ENCODE data around the gene NUDT8. TPM values are rescaled to one million over a fixed set of nuclear protein-coding genes. Genes with fewer than 3 reads are reported as not detected.
A peak's percentile ranks its signal among the peaks of the same experiment; 100 is the strongest.

The NUDT8 gene
- total RNA-seq, 6 experiments from 2014 or later = 2.0 to 3.0 (median 2.6) TPM

GRCh38 chr11:67631411-67631810, 1.7 kb upstream of the NUDT8 start:
- H3K4me3 Mint-ChIP-seq = no peak overlapping the region
- H3K27ac Mint-ChIP-seq = no peak overlapping the region
- peaks cover 4% of the 10 kb centered on the region for H3K27me3 Mint-ChIP-seq (ENCODE audit: insufficient read depth)
- peaks cover 5% of the 10 kb centered on the region for H3K4me1 Mint-ChIP-seq (ENCODE audit: low read depth)
- H3K9me3 Mint-ChIP-seq = no peaks in the 10 kb centered on the region
- no peak for DNase-seq
- TF ChIP-seq, protein P1, sequence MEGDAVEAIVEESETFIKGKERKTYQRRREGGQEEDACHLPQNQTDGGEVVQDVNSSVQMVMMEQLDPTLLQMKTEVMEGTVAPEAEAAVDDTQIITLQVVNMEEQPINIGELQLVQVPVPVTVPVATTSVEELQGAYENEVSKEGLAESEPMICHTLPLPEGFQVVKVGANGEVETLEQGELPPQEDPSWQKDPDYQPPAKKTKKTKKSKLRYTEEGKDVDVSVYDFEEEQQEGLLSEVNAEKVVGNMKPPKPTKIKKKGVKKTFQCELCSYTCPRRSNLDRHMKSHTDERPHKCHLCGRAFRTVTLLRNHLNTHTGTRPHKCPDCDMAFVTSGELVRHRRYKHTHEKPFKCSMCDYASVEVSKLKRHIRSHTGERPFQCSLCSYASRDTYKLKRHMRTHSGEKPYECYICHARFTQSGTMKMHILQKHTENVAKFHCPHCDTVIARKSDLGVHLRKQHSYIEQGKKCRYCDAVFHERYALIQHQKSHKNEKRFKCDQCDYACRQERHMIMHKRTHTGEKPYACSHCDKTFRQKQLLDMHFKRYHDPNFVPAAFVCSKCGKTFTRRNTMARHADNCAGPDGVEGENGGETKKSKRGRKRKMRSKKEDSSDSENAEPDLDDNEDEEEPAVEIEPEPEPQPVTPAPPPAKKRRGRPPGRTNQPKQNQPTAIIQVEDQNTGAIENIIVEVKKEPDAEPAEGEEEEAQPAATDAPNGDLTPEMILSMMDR (IDR thresholded peaks at IDR 0.05) = no peak
- H3K36me3 Mint-ChIP-seq (ENCODE audit: low read depth) = no peaks in the 10 kb centered on the region

DNA sequence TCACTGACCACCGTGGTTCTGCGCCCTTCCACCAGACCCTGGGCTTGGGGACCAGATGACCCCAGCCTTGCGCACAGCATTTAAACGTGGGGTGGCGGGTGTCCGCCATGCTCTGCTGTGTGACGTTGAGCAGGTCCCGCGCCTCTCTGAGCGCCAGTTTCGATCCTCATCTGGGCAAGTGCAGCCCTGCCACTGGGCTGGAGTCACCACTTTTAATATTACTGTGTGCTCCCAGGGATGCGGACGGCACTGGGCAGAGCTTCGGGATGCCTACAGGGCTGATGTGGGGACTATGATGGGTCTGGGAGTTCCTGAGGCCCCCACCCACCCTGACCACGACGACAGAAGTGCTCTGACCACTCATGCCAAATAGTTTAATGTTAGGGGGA, 1.2 kb upstream of the NUDT8 start:
- Mint-ChIP-seq H3K9me3 (no peaks in the 10 kb centered on the region), H3K4me1 (ENCODE audit: low read depth) (peaks cover 5% of the 10 kb centered on the region), H3K36me3 (ENCODE audit: low read depth) (no peaks in the 10 kb centered on the region), H3K4me3 (peak overlapping the region; percentile 86), H3K27ac (peak overlapping the region; percentile 69), H3K27me3 (ENCODE audit: insufficient read depth) (peaks cover 4% of the 10 kb centered on the region)
- TF ChIP-seq, protein P1 (IDR thresholded peaks at IDR 0.05) = peak; percentile 29
- no peak for DNase-seq

DNA sequence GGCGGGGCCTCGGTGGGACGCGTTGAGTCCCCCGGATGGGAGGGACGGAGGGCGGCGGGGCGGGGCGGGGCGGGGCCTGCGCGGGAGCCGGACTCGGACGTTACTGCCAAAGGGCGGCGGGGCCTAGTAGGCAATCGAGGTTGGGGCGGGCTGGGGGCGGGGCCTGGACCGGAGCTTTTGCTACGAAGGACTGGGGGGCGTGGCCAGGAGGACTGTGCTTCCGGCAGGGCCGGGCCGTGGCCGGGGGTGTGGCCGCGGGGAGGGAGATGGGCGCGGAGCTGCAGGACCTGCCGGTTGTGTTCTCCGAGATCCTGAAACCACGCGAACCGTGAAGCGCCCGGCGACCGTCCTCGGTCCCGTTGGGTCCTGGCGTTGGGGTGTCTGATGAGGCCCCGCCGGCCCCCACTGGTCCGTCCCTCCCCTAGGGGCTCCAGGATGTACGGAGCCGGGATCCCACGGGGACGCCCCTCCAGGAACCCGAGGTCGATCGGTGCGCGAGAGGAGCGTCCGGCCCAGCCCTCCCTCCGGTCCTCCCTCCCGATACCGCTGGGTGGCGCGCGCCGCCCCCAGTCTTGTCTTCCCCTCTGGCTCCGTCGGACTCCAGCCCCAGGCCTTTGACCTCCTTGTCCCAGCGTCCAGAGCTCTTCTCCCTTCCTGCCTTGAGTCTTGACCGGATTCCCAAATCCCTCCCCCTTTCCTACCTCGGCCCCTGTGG, 648 bp upstream of the NUDT8 start:
- Mint-ChIP-seq H3K9me3 (no peaks in the 10 kb centered on the region), H3K36me3 (ENCODE audit: low read depth) (no peaks in the 10 kb centered on the region), H3K27ac (peak overlapping the region; percentile 69), H3K4me1 (ENCODE audit: low read depth) (peaks cover 5% of the 10 kb centered on the region), H3K27me3 (ENCODE audit: insufficient read depth) (peaks cover 4% of the 10 kb centered on the region), H3K4me3 (peak overlapping the region; percentile 86)
- DNase-seq = peak; percentile 91
- TF ChIP-seq, protein P1 (IDR thresholded peaks at IDR 0.05) = peak; percentile 85

DNA sequence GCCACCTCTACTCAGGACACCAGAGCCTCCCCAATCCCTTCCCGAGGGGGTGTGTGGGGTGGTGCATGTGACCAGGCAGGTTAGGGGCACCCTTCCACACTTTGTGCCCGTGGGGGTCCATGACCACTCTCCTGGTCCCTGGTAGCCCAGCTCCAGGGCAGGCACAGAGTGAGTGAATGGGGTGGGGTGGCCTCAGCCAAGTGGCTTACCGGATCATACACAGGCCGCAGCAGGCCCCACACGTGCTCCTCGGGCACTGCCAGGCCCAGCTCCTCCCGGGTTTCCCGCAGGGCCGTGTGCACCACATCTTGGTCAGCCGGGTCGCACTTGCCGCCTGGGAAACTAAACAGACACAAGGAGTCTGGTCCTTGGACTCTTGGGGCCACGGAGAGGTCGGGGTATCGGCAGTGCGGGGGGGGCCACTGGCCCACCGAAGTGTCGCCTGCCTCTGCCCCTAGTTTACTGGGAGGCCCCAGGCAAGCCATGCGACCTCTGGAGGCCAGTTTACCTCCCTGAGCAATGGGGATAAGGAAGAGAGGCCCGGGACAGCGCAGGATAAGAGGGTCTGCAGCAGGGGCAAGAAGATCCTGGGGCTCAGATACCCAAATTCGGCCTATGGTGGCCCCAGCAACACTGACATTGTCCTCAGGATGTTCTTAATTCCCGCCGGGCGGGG, 889 bp downstream of the NUDT8 start:
- H3K9me3 Mint-ChIP-seq = no peaks in the 10 kb centered on the region
- H3K27ac Mint-ChIP-seq = no peak overlapping the region
- TF ChIP-seq, protein P1 (IDR thresholded peaks at IDR 0.05) = no peak

DNA sequence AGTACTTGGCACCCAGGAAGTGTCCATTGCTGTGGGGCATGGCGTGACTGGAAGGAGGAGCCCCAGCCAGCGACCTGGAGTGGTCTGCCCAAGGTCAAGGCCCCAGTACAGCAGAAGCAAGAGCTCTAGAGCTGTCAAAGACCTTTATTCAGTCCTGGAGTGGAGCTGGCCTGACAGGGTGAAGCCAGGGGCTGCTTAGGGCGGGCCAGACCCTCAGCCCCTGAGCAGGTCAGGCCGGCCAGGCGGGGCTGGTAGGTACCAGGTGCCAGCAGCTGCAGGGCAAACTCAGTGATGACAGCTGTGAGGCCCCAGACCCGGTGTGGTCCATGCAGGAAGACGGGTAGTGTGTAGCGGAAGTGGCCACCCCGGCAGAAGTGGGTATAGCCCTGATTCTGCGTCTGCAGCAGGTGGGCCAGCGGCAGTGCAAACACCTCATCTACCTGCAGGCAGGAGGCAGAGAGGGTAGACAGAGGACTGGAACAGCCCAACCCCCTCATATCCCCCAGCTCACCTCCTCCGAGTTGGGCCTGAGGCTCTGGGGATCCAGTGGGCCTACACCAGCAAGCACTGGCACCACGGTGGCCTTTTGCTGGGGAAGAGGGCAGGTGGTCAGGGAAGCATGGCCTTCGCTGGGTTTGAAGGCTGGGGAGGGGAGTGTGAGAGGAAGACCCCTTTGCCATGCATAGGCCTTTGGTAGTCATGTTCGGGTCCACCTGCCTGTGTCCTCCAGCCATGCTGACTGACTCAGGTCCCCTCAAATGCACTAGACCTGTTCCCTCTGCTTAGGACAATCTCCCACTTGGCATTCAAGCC, 1.7 kb downstream of the NUDT8 start:
- TF ChIP-seq, protein P1 (IDR thresholded peaks at IDR 0.05) = no peak
- Mint-ChIP-seq H3K36me3 (ENCODE audit: low read depth) (no peaks in the 10 kb centered on the region), H3K4me3 (no peak overlapping the region), H3K27ac (no peak overlapping the region), H3K4me1 (ENCODE audit: low read depth) (peaks cover 5% of the 10 kb centered on the region), H3K9me3 (no peaks in the 10 kb centered on the region), H3K27me3 (ENCODE audit: insufficient read depth) (peaks cover 3% of the 10 kb centered on the region)
- DNase-seq = no peak

More for the DNA sequence above, 889 bp downstream of the NUDT8 start:
- Mint-ChIP-seq H3K36me3 (ENCODE audit: low read depth) (no peaks in the 10 kb centered on the region), H3K27me3 (ENCODE audit: insufficient read depth) (peaks cover 3% of the 10 kb centered on the region), H3K4me3 (no peak overlapping the region), H3K4me1 (ENCODE audit: low read depth) (peaks cover 5% of the 10 kb centered on the region)
- no peak for DNase-seq

Measured in HFFc6 (cell line).